Skeletal muscle satellite cell (primary cell): Measurements from ENCODE around the gene TENM4.

Source experiments
- H3K27me3 ChIP-seq: 2 replicates; pipeline ENCODE4 v1.7.0; 2013; ENCODE audit warnings: low read length; ENCODE audit not compliant: control insufficient read depth, insufficient read depth
- H3K36me3 ChIP-seq: 2 replicates; pipeline ENCODE4 v1.7.0; 2013; ENCODE audit warnings: mild to moderate bottlenecking, control low read depth, low read length; ENCODE audit not compliant: insufficient read depth
- H3K4me1 ChIP-seq: 2 replicates; pipeline ENCODE4 v1.7.0; 2013; ENCODE audit warnings: low read length; ENCODE audit not compliant: control insufficient read depth, insufficient read depth
- H3K4me2 ChIP-seq: 2 replicates; pipeline ENCODE4 v1.7.0; 2013; ENCODE audit warnings: mild to moderate bottlenecking, low read length
- H3K4me3 ChIP-seq: 2 replicates; pipeline ENCODE4 v1.7.0; 2013; ENCODE audit warnings: low read length
- H3K9ac ChIP-seq: 2 replicates; pipeline ENCODE4 v1.7.0; 2013; ENCODE audit warnings: mild to moderate bottlenecking, low read depth, low read length, moderate library complexity
- H3K9me3 ChIP-seq: replicated peaks from 2 replicates; pipeline ENCODE4 v1.7.0; 2013; ENCODE audit warnings: mild to moderate bottlenecking, control low read depth, low read length

The TENM4 gene

DNA sequence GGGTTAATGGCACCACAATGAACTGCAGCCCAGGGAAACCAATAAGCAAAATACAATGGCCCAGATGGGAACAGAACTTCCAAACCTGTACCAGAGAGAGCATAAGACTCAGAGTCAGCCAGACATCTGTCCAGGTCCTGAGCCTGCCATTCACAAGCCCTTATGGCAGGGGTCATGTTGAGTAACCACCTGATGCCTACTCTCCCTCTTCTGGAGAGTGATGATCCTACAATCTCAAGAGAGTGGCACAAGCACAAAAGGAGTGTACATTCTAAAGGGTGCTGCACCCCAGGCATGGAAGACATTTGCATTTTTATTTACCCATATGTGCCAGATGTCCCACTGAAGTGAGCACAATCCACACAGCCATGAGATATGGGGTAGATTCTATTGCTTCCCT, 10.6 kb downstream of the TENM4 start:
- Histone ChIP-seq H3K9ac (no peak overlapping the region), H3K27me3 (no peaks in the 10 kb centered on the region)

DNA sequence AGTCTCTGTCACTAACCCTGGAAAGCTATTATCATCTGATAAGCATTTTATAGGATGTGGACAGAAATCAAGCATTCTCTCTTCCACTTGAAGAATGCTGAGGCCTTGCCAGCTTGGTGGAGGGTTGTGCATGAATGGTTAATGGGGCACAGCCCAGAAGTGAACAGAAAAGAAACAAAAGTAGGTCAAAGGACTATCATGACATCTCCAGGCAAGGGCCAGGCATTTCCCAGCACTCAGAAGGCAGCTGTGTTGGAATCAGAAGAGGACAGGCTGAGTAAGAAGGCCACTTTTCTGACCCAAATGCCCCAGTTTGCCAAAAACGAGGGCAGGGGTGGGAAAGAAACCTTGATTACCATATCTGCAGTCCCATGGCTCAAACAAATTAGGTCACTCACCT, 12.4 kb downstream of the TENM4 start:
- Histone ChIP-seq H3K9me3 (no peaks in the 10 kb centered on the region), H3K9ac (no peak overlapping the region), H3K4me1 (peaks cover 14% of the 10 kb centered on the region), H3K4me2 (no peak overlapping the region), H3K36me3 (no peaks in the 10 kb centered on the region), H3K4me3 (no peak overlapping the region), H3K27me3 (no peaks in the 10 kb centered on the region)

More for the DNA sequence above, 10.6 kb downstream of the TENM4 start:
- Histone ChIP-seq H3K9me3 (no peaks in the 10 kb centered on the region), H3K4me3 (no peak overlapping the region), H3K4me1 (peaks cover 14% of the 10 kb centered on the region), H3K36me3 (no peaks in the 10 kb centered on the region), H3K4me2 (no peak overlapping the region)

DNA sequence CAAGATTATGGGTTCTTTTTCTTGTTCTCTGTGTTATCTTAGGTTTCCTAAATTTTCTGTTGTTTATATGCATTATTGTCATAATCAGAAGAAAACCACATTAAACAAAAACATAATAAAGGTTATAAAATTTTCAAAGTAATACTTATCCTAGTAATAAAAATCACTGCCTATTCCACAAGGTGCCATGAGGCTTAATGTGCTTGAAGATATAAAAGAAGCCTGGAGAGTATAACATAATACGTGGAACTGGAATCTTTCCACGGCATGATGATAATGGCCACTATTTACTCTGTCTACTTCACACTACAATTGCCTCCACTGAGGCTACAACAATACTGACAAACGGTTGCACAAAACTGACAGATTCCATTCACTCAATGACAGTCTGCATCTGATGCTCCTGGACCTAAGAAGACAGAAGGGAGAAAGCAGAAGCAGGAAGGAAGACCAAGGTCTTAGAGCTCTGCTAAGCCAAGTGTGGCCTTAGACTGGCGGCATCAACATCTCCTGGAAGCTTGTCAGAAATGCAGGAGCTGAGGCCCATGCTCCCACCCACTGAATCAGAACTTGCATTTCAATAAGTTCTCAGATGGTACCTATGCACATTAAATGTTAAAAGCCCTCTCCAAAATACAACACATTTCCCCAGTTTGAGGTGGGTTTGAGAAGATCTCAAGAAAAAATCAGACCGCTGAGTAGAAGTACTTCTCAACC, 13.1 kb downstream of the TENM4 start:
- H3K9me3 ChIP-seq, result no peaks in the 10 kb centered on the region
- peaks cover 14% of the 10 kb centered on the region for H3K4me1 ChIP-seq
- no peaks in the 10 kb centered on the region for H3K27me3 ChIP-seq
- no peak overlapping the region for H3K4me3 ChIP-seq
- no peak overlapping the region for H3K9ac ChIP-seq
- H3K4me2 ChIP-seq, result no peak overlapping the region
- no peaks in the 10 kb centered on the region for H3K36me3 ChIP-seq

DNA sequence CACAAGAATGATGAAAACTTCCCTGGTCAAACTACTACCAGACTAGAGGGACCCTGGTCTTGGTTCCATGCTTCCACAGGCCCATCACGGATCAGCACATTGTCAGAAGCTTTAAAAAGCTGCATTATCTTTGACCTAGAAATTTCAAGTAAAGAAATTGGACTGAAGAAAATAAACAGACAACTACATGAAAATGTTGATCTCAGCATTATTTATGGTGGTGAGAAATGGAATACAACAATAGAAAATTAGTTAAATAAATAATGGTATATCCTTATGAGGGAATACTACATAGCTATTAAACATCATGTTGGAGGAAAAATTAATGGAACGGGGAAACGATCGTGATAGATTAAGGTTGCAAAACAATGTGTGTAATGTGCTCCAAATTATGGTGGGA, 13.7 kb downstream of the TENM4 start:
- Histone ChIP-seq H3K4me2 (no peak overlapping the region), H3K36me3 (no peaks in the 10 kb centered on the region), H3K4me1 (peaks cover 14% of the 10 kb centered on the region), H3K27me3 (no peaks in the 10 kb centered on the region), H3K9me3 (no peaks in the 10 kb centered on the region), H3K4me3 (no peak overlapping the region), H3K9ac (no peak overlapping the region)

DNA sequence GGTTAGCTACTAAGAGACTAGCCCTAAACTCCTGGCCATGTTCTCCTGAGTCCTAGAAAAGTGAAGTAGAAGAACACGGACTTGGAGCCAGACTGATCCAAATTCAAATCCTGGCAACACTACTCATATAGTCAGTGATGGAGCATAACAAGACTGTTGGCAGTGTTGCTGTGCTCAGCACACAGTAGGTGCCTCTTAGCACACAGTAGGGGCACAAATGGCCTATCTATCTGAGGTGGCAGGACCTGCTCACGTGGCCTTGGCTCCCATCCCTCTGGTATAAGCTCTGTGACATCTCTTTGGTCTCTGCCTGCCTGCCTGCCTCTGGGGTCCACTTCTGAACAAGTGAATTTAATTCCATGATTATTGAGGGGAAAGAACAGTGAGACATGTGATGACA, 15.4 kb downstream of the TENM4 start:
- H3K9ac ChIP-seq, result no peak overlapping the region
- no peaks in the 10 kb centered on the region for H3K36me3 ChIP-seq
- H3K4me3 ChIP-seq, result no peak overlapping the region
- H3K4me1 ChIP-seq, result peaks cover 3% of the 10 kb centered on the region
- H3K27me3 ChIP-seq, result no peaks in the 10 kb centered on the region
- no peaks in the 10 kb centered on the region for H3K9me3 ChIP-seq
- no peak overlapping the region for H3K4me2 ChIP-seq

DNA sequence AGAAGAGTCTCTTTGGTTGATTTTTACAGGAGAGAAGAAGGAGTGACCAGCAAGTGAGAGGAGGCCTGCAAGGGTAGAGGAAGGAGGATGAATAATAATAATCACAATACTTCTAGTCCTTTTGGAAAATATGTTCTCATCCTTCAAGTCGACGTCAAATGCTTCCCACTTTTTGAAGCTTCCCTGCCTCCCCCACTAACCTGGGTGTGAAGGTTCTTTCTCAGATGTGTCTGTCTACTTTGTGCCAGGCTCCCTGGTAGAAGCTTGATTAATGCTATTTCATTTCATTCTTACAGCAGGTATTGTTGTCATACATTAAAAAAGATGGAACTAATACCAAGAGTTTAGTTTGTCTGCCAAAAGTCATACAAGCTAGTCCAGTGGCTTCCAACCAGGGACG, 17.1 kb downstream of the TENM4 start:
- no peaks in the 10 kb centered on the region for H3K27me3 ChIP-seq
- H3K9ac ChIP-seq, result no peak overlapping the region
- no peaks in the 10 kb centered on the region for H3K9me3 ChIP-seq
- H3K4me3 ChIP-seq, result no peak overlapping the region
- peaks cover 13% of the 10 kb centered on the region for H3K4me1 ChIP-seq
- no peak overlapping the region for H3K4me2 ChIP-seq
- H3K36me3 ChIP-seq, result no peaks in the 10 kb centered on the region

DNA sequence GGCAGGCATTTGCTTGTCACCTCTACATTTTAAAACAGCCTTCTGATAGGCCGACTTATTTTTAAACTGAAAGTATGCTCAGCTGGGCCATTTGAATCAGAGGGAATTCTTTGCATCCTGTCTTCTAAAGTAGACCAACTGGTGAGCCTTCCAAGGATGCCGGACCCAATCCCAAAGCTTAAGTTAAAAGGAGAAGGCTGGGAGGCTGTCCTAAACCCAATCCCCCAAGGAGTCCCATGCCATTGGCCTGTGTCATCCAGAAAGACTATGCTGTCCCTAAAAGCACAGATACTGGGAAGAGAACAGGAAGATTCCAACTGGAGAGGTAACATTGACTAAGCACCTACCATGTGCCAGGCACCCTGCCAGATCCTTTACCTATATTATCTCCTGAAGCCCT, 18.0 kb downstream of the TENM4 start:
- no peak overlapping the region for H3K4me3 ChIP-seq
- no peak overlapping the region for H3K9ac ChIP-seq
- no peaks in the 10 kb centered on the region for H3K36me3 ChIP-seq
- H3K9me3 ChIP-seq, result no peaks in the 10 kb centered on the region
- no peaks in the 10 kb centered on the region for H3K27me3 ChIP-seq
- H3K4me2 ChIP-seq, result no peak overlapping the region
- H3K4me1 ChIP-seq, result peaks cover 14% of the 10 kb centered on the region

DNA sequence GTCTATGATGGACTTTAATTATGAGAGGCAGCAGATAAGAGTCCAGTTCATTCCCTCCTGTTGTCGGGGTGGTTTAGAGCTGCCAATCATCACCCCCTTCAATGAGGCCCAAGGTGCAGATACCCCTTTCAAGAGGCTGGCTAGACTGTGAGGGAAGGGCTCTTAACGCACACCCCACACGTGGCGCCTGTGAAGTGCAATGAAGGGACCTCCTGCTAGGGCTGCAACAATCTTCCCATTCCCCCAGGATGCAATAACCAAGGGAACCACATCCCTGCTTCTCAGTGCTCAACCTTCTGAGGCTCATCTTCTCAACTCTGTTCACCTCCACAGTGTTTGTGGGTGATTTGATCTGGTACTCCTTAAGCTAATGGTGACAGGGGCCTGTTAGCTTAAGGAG, 19.0 kb downstream of the TENM4 start:
- no peak overlapping the region for H3K4me2 ChIP-seq
- no peaks in the 10 kb centered on the region for H3K9me3 ChIP-seq
- H3K9ac ChIP-seq, result no peak overlapping the region
- H3K4me1 ChIP-seq, result peaks cover 17% of the 10 kb centered on the region
- H3K27me3 ChIP-seq, result no peaks in the 10 kb centered on the region
- H3K4me3 ChIP-seq, result no peak overlapping the region
- H3K36me3 ChIP-seq, result no peaks in the 10 kb centered on the region

DNA sequence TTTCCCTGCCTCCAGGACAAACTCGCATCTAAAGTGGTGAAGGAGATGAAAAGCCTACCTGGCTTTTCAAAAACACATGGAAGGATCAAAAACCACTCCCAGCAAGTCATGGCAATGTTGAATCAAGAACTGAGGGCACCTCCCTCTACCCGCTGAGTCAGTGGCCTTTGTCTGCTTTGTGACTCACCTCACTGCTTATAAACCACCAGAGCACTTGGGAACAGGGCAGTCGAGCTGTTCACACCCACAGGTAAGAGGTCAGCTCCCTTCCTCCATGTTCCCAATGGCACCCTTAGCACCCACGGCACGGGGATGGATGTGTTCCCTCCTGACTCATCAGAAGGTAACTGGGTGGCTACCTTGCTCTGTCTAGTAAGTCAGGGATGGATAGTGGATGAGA, 21.7 kb downstream of the TENM4 start:
- Histone ChIP-seq H3K9me3 (no peaks in the 10 kb centered on the region), H3K4me2 (no peak overlapping the region), H3K36me3 (no peaks in the 10 kb centered on the region), H3K4me3 (no peak overlapping the region), H3K27me3 (no peaks in the 10 kb centered on the region), H3K9ac (no peak overlapping the region), H3K4me1 (peaks cover 33% of the 10 kb centered on the region)

DNA sequence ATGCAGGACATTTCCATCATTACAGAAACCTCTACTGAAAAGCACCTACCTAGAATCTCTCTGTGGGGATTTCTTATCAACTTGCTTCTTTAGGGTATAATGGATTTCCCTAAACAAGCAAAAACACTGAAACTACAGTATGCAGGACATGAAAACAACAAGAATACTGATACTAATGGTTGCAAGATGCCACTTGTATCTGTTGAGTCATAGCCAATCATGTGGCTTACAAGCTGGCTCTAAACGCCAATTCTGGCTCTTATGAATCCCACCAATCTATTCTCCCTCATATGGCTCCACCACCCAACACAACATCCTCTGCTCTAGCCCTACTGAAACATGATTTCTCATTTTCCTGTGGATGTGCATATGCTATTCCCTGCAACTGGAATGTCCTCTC, 22.6 kb downstream of the TENM4 start:
- Histone ChIP-seq H3K4me3 (no peak overlapping the region), H3K9me3 (no peaks in the 10 kb centered on the region), H3K9ac (no peak overlapping the region), H3K36me3 (no peaks in the 10 kb centered on the region), H3K27me3 (no peaks in the 10 kb centered on the region), H3K4me1 (peaks cover 42% of the 10 kb centered on the region), H3K4me2 (no peak overlapping the region)

DNA sequence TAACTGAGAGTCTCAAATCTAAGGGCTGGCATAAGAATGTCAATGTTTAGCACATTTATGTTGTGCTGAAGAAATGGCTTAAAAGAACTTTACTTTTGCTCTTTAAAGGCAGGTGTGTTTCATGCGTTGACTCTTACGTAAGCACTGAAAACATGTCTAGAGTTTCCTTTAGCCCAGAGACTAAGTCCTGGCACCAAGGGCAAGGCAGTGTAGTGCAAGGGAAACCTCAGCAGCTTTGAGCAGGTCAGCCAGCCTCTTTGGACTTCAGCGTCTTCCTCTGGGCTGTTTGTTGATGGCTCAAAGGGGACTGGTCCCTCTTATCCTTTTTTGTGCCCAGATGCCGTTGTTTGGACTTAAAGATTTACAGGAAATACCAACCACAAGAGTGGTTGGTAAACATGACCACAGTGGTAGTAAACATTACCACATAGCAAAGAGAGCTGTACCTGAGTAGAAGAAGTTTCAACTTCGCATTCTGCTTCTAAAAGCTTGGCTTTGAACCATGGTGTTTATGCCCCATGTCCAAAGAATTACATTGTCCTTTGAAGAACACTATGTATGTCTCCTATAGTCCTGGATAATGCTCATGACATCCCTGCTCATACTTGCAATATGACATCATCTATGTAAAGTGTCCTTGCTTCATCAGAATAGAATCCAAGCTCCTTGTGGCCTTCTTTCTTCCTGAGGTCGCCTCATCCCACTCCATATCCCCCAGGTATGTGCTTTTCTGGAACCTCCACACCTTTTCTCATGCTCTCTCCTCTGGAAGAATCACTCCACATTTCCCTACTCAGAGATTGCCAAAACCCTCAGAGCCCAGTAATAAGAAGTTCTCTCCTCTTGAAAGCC, 23.5 kb downstream of the TENM4 start:
- no peak overlapping the region for H3K4me2 ChIP-seq
- no peaks in the 10 kb centered on the region for H3K27me3 ChIP-seq
- H3K36me3 ChIP-seq, result no peaks in the 10 kb centered on the region
- peaks cover 49% of the 10 kb centered on the region for H3K4me1 ChIP-seq
- no peaks in the 10 kb centered on the region for H3K9me3 ChIP-seq
- no peak overlapping the region for H3K4me3 ChIP-seq
- no peak overlapping the region for H3K9ac ChIP-seq

DNA sequence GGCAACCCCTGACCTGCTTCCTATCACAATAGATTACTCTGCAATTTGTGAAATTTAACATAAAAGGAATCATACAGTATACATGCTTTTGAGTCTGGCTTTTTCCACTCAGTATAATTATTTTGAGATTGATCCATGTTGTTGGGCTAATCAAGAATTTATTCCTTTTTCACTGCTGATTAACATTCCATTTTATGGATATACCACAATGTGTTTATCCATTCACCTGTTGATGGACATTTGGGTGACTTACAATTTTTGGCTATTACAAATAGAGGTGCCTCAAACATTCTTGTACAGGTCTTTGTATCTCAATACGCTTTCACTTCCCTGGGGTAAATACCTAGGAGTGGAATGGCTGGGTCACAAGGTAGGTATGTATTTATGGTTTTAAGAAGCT, 24.9 kb downstream of the TENM4 start:
- H3K27me3 ChIP-seq, result no peaks in the 10 kb centered on the region
- H3K36me3 ChIP-seq, result no peaks in the 10 kb centered on the region
- peaks cover 49% of the 10 kb centered on the region for H3K4me1 ChIP-seq
- H3K4me2 ChIP-seq, result no peak overlapping the region
- H3K4me3 ChIP-seq, result no peak overlapping the region
- no peak overlapping the region for H3K9ac ChIP-seq
- no peaks in the 10 kb centered on the region for H3K9me3 ChIP-seq
